H1 (cell line): ENCODE measurements around the gene ASPA. TPM values are rescaled to one million over a fixed set of nuclear protein-coding genes. Genes with fewer than 3 reads are reported as not detected.

ENCODE experiments used
- CTCF ChIA-PET: fragments of 300-600 bp; sonication (Branson Sonifier 250); formaldehyde crosslinking; loops from one replicate; lab custom pipeline; 2021; ENCODE audit not compliant: partially characterized antibody; lab: Charles Lee
- POLR2A ChIA-PET: fragments of 300-600 bp; sonication (Branson Sonifier 250); formaldehyde crosslinking; loops from one replicate; lab custom pipeline; 2021; ENCODE audit warnings: inconsistent platforms; ENCODE audit not compliant: partially characterized antibody; lab: Charles Lee
- DNase-seq, 2 experiments: peaks; one replicate each; pipeline versions ENCODE4 v3.0.0 to v3.0.0-alpha.2; 2010 to 2022; ENCODE audit warnings: low spot score in 2 of 2, low read depth in 1 of 2, mixed read lengths in 1 of 2
- FAIRE-seq: peaks from 2 replicates; lab custom pipeline; 2011; peaks lifted over from hg19 to GRCh38; lab: Jason Lieb, UNC
- H2AFZ ChIP-seq: 2 replicates; pipeline ENCODE4 v1.8.1; 2012; ENCODE audit warnings: low read length, inconsistent platforms
- H2AK5ac ChIP-seq: 2 replicates; pipeline ENCODE4 v1.6.1; 2013; ENCODE audit warnings: low read depth, low read length
- H2BK120ac ChIP-seq: replicated peaks from 2 replicates; pipeline ENCODE3; 2013; ENCODE audit warnings: low read depth, low read length, inconsistent platforms
- H2BK12ac ChIP-seq: 2 replicates; pipeline ENCODE4 v1.6.1; 2013; ENCODE audit warnings: low read depth, low read length
- H2BK15ac ChIP-seq: 2 replicates; pipeline ENCODE4 v1.6.1; 2013; ENCODE audit warnings: low read length
- H2BK20ac ChIP-seq: 2 replicates; pipeline ENCODE4 v1.6.1; 2013; ENCODE audit warnings: low read length
- H2BK5ac ChIP-seq: 2 replicates; pipeline ENCODE4 v1.6.1; 2013; ENCODE audit warnings: low read depth, low read length
- H3K14ac ChIP-seq: 2 replicates; pipeline ENCODE4 v1.6.1; 2013; ENCODE audit warnings: inconsistent platforms; ENCODE audit not compliant: insufficient read length
- H3K18ac ChIP-seq: 2 replicates; pipeline ENCODE4 v1.6.1; 2013; ENCODE audit warnings: low read length; ENCODE audit errors: extremely low read depth
- H3K23ac ChIP-seq: 2 replicates; pipeline ENCODE4 v1.6.1; 2013; ENCODE audit warnings: inconsistent platforms; ENCODE audit not compliant: insufficient read length
- H3K23me2 ChIP-seq: 2 replicates; pipeline ENCODE4 v1.6.1; 2013; ENCODE audit warnings: low read depth, low read length
- H3K27ac ChIP-seq: 2 replicates; pipeline ENCODE4 v1.6.1; 2011; ENCODE audit warnings: low read depth, low read length, inconsistent platforms
- H3K27me3 ChIP-seq, 4 experiments: replicated peaks in 1 of 4; 1 replicate in 1 of 4; 2 replicates in 3 of 4; pipeline versions ENCODE4 v1.6.1 to v1.8.1; 2011 to 2013; ENCODE audit warnings: low read length in 3 of 4, mild to moderate bottlenecking in 3 of 4, inconsistent platforms in 2 of 4, mixed read lengths in 2 of 4, moderate library complexity in 1 of 4; ENCODE audit not compliant: control insufficient read depth in 3 of 4, insufficient read depth in 3 of 4; ENCODE audit errors: extremely low read depth in 1 of 4
- H3K36me3 ChIP-seq, 4 experiments: 2 replicates each; pipeline versions ENCODE4 v1.6.1 to v1.8.1; 2011 to 2013; ENCODE audit warnings: mild to moderate bottlenecking in 4 of 4, low read length in 3 of 4, moderate library complexity in 2 of 4, control low read depth in 1 of 4, inconsistent platforms in 1 of 4; ENCODE audit not compliant: insufficient read depth in 4 of 4, control insufficient read depth in 2 of 4
- H3K4ac ChIP-seq: replicated peaks from 2 replicates; pipeline ENCODE3; 2013; ENCODE audit warnings: low read length, low read depth, mixed read lengths, inconsistent platforms; ENCODE audit not compliant: insufficient read length
- H3K4me1 ChIP-seq, 4 experiments: replicated peaks in 1 of 4; 1 replicate in 1 of 4; 2 replicates in 3 of 4; pipeline versions ENCODE4 v1.6.1 to v1.8.1; 2011 to 2013; ENCODE audit warnings: low read length in 3 of 4, inconsistent platforms in 2 of 4, mixed read lengths in 1 of 4; ENCODE audit not compliant: insufficient read depth in 4 of 4, control insufficient read depth in 3 of 4
- H3K4me2 ChIP-seq, 2 experiments: 2 replicates each; pipeline versions ENCODE4 v1.6.1 to v1.8.1; 2011 to 2013; ENCODE audit warnings: low read depth in 2 of 2, low read length in 2 of 2, control low read depth in 1 of 2, inconsistent platforms in 1 of 2, mild to moderate bottlenecking in 1 of 2; ENCODE audit not compliant: insufficient read depth in 1 of 2
- H3K4me3 ChIP-seq, 4 experiments: fragments of 200-600, 300-600 bp in 1 of 4; sonication (generic), shearing (Covaris generic), sonication (Bioruptor Twin) in 1 of 4; 2 replicates each; pipeline versions ENCODE4 v1.5.1 to v1.8.1; 2011 to 2016; ENCODE audit warnings: low read length in 4 of 4, low read depth in 3 of 4, control low read depth in 2 of 4, inconsistent platforms in 2 of 4, mild to moderate bottlenecking in 2 of 4, mixed read lengths in 1 of 4, moderate library complexity in 1 of 4; ENCODE audit not compliant: insufficient read depth in 2 of 4; ENCODE audit errors: extremely low read depth in 1 of 4
- H3K56ac ChIP-seq: replicated peaks from 2 replicates; pipeline ENCODE3; 2013; ENCODE audit warnings: low read depth, mild to moderate bottlenecking, mixed read lengths, low read length, inconsistent platforms; ENCODE audit not compliant: insufficient read length
- H3K79me1 ChIP-seq: 2 replicates; pipeline ENCODE4 v1.6.1; 2013; ENCODE audit warnings: low read depth, low read length, control low read depth
- H3K79me2 ChIP-seq, 2 experiments: 2 replicates each; pipeline versions ENCODE4 v1.6.1 to v1.8.1; 2012 to 2013; ENCODE audit warnings: low read length in 2 of 2, mild to moderate bottlenecking in 2 of 2, inconsistent platforms in 1 of 2; ENCODE audit not compliant: insufficient read depth in 2 of 2, control insufficient read depth in 1 of 2
- H3K9ac ChIP-seq, 4 experiments: replicated peaks in 1 of 4; 1 replicate in 1 of 4; 2 replicates in 3 of 4; pipeline versions ENCODE4 v1.6.1 to v1.8.1; 2011 to 2013; ENCODE audit warnings: low read depth in 3 of 4, low read length in 3 of 4, control low read depth in 2 of 4, mild to moderate bottlenecking in 2 of 4, moderate library complexity in 2 of 4, inconsistent platforms in 1 of 4; ENCODE audit errors: extremely low read depth in 1 of 4
- H3K9me3 ChIP-seq, 2 experiments: 2 replicates each; pipeline versions ENCODE4 v1.6.1 to v1.8.1; 2012 to 2013; ENCODE audit warnings: mild to moderate bottlenecking in 2 of 2, moderate library complexity in 2 of 2, control low read depth in 1 of 2, inconsistent platforms in 1 of 2, low read depth in 1 of 2, low read length in 1 of 2, mixed read lengths in 1 of 2; ENCODE audit not compliant: insufficient read depth in 2 of 2
- H4K20me1 ChIP-seq, 2 experiments: replicated peaks in 1 of 2; 2 replicates each; pipeline versions ENCODE3 to v1.8.1; 2011 to 2013; ENCODE audit warnings: inconsistent platforms in 2 of 2, low read length in 2 of 2, mild to moderate bottlenecking in 1 of 2; ENCODE audit not compliant: insufficient read depth in 2 of 2, control insufficient read depth in 1 of 2
- H4K5ac ChIP-seq: 2 replicates; pipeline ENCODE4 v1.6.1; 2013; ENCODE audit warnings: low read length, low read depth, mixed read lengths, inconsistent platforms; ENCODE audit not compliant: insufficient read length
- H4K8ac ChIP-seq: 2 replicates; pipeline ENCODE4 v1.8.0; 2013; ENCODE audit warnings: mild to moderate bottlenecking, moderate library complexity, low read length, inconsistent platforms; ENCODE audit not compliant: insufficient read depth; ENCODE audit errors: extremely low read depth
- H4K91ac ChIP-seq: replicated peaks from 2 replicates; pipeline ENCODE3; 2013; ENCODE audit warnings: low read length, mixed read lengths, inconsistent platforms; ENCODE audit not compliant: insufficient read length
- KDM1A ChIP-seq: fragments of 200-600, 300-600 bp; sonication (generic); IDR thresholded peaks from 2 replicates; pipeline ENCODE4 v1.7.1; 2016; ENCODE audit warnings: mild to moderate bottlenecking, low read length, borderline replicate concordance
- SP1 ChIP-seq: IDR thresholded peaks from 2 replicates; pipeline ENCODE4 v1.6.1; 2011; ENCODE audit warnings: low read depth, low read length
- WGBS, 2 experiments: shearing (Covaris generic) in 1 of 2; methylation state at CpG; one replicate each; pipeline versions ENCODE4 v1.1.6 to v1.1.7; 2013 to 2015; ENCODE audit warnings: low lambda C conversion rate in 2 of 2, mixed read lengths in 2 of 2, inconsistent platforms in 1 of 2, low coverage in 1 of 2, missing lambda C conversion rate in 1 of 2; ENCODE audit not compliant: insufficient replicate concordance in 2 of 2, insufficient coverage in 1 of 2, insufficient read length in 1 of 2; ENCODE audit errors: extremely low coverage in 1 of 2, missing lambda C conversion rate in 1 of 2; 5-methylcytosine and 5-hydroxymethylcytosine counted together
- polyA plus RNA-seq, 7 experiments: library from polyadenylated mRNA; depleted of rRNA in 3 of 7; stranded (reverse) in 5 of 7; unstranded in 2 of 7; fragments of >200 nt in 5 of 7; fragments of 200-250 nt in 2 of 7; gene quantifications; 1 replicate in 5 of 7; 2 replicates in 1 of 7; 4 replicates in 1 of 7; pipeline versions ENCODE4 v1.2.1 to v1.2.3, GENCODE V29; 2011 to 2013; ENCODE audit warnings: missing spikeins in 2 of 7, mixed read lengths in 2 of 7
- total RNA-seq: library from RNA; stranded (reverse); fragmentation: NEBNext Ultra II Directional; extraction: Animal tissue kit (Norgen Biotek cat#: 25700); gene quantifications from 2 replicates; pipeline ENCODE4 v1.2.1, GENCODE V29; 2021

Gene ASPA
- total and polyA plus RNA-seq, 2 of the 8 experiments (the other 6 are each of a cell fraction or from before 2014, with no cell fraction given): 0.03 TPM; not detected in 1

GRCh38 chr17:3528880-3529511 is 53.2 kb downstream of the ASPA start:
- Histone ChIP-seq H3K27me3 (no peaks in the 10 kb centered on the region), H3K9me3 (no peaks in the 10 kb centered on the region), H3K79me2 (no peaks in the 10 kb centered on the region), H3K9ac (no peak overlapping the region), H2BK20ac (no peak overlapping the region), H2AK5ac (no peak overlapping the region; the same call in 1 of the 2 replicates), H2BK120ac (no peak overlapping the region), H3K4me3 (no peak overlapping the region), H3K23me2 (peaks cover 3% of the 10 kb centered on the region; the same call in 1 of the 2 replicates), H3K4me1 (peaks cover 0 to 13% (median 4%) of the 10 kb centered on the region in 4 experiments; a peak in 5 of 7 replicates), H2AFZ (no peak overlapping the region), H3K56ac (no peak overlapping the region), H4K91ac (no peak overlapping the region), H3K79me1 (no peaks in the 10 kb centered on the region), H3K23ac (no peak overlapping the region), H3K36me3 (no peaks in the 10 kb centered on the region), H3K14ac (no peak overlapping the region), H4K8ac (no peak overlapping the region), H3K4me2 (no peak overlapping the region), H3K27ac (no peak overlapping the region), H3K18ac (no peak overlapping the region), H2BK5ac (no peak overlapping the region), H4K20me1 (no peaks in the 10 kb centered on the region), H2BK12ac (no peak overlapping the region), H4K5ac (no peak overlapping the region), H2BK15ac (no peak overlapping the region), H3K4ac (no peak overlapping the region)
- TF ChIP-seq KDM1A (peak; percentile 79), SP1 (no peak)
- ChIA-PET CTCF (interaction anchor here (1.4 kb wide), 1 partner anchor 30 kb away, joined by 3 read pairs; no protein-coding TSS in a partner anchor), POLR2A (no interaction called here)
- DNase-seq (no peak), FAIRE-seq (no peak)
- WGBS, 2 experiments: 86% methylated on average over 11 of the region's 11 CpGs; no CpG with 5 or more reads in 1 of the 2 experiments
